DOHH2 (cell line): ENCODE data around the gene TRPM1.

Experiments
- EZH2phosphoT487 ChIP-seq: fragments of 200-600 bp; sonication (generic); IDR thresholded peaks from 2 replicates; pipeline ENCODE4 v1.6.1; 2017; ENCODE audit warnings: borderline replicate concordance, mild to moderate bottlenecking, antibody characterized with exemption, low read length, moderate library complexity, mixed read lengths
- TF ChIP-seq, protein P1 (sequence below): fragments of 200-600 bp; sonication (generic); IDR thresholded peaks from one replicate; pipeline ENCODE4 v1.5.1; 2014; ENCODE audit warnings: antibody characterized with exemption, mild to moderate bottlenecking, low read depth, low read length; ENCODE audit not compliant: poor library complexity, severe bottlenecking

DNA sequence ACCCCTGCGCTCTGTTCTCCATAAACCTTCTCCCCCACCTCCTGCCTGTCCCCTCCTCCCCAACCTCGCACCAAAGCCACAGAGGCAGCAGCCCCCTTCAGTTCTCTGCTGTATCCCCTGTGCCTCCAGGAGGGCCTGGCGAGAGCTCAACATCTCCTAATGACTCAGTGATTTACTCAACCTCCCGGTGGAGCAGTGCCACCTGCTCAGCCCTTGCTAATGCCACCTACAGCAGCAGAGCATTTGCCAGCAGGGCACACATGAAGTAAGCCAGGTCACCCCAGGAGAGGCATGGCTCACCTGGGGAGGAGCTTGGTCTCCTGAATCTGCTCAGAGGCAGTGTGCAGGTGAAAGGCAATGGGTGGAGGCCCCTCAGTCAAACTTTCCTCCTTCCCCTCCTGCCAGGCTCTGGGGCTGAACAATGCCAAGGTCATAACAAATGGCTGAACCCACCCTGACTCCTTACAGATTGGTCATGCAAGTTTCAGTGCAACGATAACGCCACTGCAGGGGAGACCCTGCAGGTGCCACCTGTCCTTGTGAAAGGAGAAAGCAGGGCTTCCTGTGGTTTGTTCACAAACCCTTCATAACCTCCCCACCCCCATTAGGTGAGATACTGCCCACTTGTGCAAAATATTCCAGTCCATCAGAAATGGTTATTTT lies 19.8 kb downstream of the TRPM1 start:
- TF ChIP-seq, protein P1, sequence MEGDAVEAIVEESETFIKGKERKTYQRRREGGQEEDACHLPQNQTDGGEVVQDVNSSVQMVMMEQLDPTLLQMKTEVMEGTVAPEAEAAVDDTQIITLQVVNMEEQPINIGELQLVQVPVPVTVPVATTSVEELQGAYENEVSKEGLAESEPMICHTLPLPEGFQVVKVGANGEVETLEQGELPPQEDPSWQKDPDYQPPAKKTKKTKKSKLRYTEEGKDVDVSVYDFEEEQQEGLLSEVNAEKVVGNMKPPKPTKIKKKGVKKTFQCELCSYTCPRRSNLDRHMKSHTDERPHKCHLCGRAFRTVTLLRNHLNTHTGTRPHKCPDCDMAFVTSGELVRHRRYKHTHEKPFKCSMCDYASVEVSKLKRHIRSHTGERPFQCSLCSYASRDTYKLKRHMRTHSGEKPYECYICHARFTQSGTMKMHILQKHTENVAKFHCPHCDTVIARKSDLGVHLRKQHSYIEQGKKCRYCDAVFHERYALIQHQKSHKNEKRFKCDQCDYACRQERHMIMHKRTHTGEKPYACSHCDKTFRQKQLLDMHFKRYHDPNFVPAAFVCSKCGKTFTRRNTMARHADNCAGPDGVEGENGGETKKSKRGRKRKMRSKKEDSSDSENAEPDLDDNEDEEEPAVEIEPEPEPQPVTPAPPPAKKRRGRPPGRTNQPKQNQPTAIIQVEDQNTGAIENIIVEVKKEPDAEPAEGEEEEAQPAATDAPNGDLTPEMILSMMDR, result no peak
- TF ChIP-seq EZH2phosphoT487, result no peak
